GM19328 (cell line): Measurements from ENCODE around the gene MPHOSPH6.
"Not testable (repeated sequence)": the region's sequence is repeated elsewhere in the genome, so short reads cannot be mapped to it uniquely, and the experiment has no call there.

Source experiments
- ATAC-seq: cut with Tn5 transposase; IDR thresholded peaks from one replicate; pipeline ENCODE4 v1.9.1; 2021; ENCODE audit warnings: mild to moderate bottlenecking, moderate library complexity; ENCODE audit not compliant: unreplicated experiment

The MPHOSPH6 gene

DNA sequence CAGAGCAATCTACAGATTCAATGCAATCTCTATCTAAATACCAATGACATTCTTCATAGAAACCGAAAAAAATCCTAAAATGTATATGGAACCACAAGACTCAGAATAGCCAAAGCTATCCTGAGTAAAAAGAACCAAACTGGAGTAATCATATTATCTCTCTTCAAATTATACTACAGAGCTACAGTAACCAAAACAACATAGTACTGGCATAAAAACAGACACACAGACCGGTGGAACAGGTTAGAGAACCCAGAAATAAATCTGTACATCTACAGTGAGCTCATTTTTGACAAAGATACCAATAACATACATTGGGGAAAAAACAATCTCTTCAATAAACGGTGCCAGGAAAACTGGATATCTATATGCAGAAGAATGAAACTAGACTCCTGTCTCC is 45.4 kb downstream of the MPHOSPH6 start:
- no peak for ATAC-seq

DNA sequence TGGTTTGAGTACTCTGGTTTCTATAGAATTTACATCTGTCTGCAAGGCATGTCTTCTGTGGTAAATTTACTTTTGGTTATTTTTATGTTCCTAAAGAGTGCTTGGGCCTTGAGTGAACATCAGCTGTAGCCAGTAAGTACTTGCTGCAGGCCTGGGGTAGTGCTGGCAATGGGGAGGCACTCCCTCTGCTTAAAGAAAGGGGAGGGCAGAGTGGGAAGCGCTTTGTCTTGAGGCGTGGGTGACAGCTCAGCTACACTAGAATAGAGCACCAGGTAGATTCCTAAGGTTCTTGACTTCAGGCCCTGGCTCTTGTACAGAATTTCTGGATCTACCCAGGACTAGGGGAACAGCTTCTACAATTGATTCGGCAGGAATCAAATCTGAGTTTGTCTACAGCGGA is 50.6 kb downstream of the MPHOSPH6 start:
- ATAC-seq = no peak

DNA sequence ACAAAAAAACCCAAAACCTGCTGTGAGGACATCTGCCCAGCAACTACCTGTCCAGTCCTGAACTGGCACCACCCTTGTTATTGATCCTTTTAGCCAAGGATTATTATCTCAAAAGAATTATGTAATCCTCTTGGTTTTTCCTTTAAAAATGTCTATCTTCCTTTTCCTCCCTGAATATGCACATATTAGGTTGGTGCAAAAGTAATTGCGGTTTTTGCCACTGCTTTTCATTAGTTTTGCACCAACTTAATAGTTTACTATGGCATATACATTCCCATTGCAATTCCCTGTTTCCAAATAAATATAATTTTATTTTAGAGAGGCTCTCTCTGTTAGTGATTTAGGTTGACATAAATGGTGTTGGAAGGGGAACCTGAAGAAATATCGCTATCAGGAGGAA is 51.3 kb downstream of the MPHOSPH6 start:
- ATAC-seq = no peak

GRCh38 chr16:82116535-82116934 is 53.5 kb downstream of the MPHOSPH6 start:
- ATAC-seq = no peak

DNA sequence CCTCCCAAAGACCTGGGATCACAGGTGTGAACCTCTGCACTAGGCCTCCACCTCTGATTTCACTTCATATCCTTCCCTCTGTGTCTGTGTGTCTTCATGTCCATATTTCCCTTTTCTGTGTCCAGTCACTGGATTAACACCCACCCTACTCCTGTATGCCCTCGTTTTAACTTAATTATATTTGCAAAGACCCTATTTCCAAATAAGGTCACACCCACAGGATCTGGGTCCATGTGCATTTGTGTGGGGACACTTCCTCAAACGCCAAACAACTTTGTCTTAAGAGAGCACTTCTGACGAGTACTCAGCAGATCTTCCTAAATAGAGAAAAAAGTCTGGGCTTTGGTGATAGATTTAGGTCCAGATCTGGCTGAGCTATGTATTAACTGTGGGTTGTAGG is 56.3 kb downstream of the MPHOSPH6 start:
- ATAC-seq = no peak

GRCh38 chr16:82111944-82112343 is 58.1 kb downstream of the MPHOSPH6 start:
- ATAC-seq = no peak

GRCh38 chr16:82109266-82109665 is 60.8 kb downstream of the MPHOSPH6 start:
- not testable (repeated sequence) for ATAC-seq

GRCh38 chr16:82108774-82109173 is 61.2 kb downstream of the MPHOSPH6 start:
- no peak for ATAC-seq

DNA sequence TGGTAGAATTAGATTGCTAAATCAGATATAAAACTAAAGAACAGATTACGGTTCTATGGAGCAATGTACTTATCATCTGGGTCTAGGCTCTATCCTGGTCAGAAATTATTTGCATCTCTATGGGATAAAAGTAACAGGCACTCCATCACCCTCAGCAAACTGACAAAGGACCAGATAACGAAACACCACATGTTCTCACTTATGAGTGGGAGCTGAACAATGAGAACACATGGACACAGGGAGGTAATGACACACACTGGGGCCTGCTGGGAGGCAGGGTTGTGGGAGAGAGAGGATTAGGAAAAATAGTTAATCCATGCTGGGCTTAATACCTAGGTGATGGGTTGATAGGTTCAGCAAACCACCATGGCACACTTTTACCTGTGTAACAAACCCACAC is 61.9 kb downstream of the MPHOSPH6 start:
- ATAC-seq = no peak

GRCh38 chr16:82105107-82105506 is 64.9 kb downstream of the MPHOSPH6 start:
- ATAC-seq = no peak
